Stimulated activated CD8-positive, alpha-beta memory T cell treated with anti-CD3 and anti-CD28 coated beads, Interleukin-12 subunit alpha, Interleukin-12 subunit beta, amount 100 ng/mL, for 1 hour (primary cell): Measurements from ENCODE around the gene TC2N.
"Not testable (repeated sequence)": the region's sequence is repeated elsewhere in the genome, so short reads cannot be mapped to it uniquely, and the experiment has no call there.

Experiments
- DNase-seq: peaks from one replicate; pipeline ENCODE4 v3.0.0-alpha.2; 2020; ENCODE audit warnings: low read depth

TC2N gene

DNA sequence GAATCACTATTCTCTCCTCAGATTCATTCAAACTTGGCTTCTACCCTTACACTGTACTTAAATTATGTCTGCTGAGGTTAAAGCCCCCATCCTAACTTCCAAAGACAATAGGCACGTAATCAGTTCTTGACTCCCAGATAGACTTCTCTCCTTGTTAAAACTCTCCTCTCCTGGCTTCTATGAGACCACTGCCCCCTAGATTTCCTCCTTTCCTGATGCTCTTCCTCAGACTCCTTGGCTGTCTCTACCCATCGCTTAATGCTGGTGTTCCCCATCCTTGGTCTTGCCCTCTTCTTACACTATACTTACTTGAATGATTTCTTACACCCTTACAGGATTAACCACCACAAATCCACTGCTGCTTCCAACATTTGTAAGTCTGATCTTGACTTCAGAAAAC lies 32.8 kb downstream of the TC2N start:
- no peak for DNase-seq

- DNase-seq = no peak
Measured at GRCh38 chr14:91831337-91831736, 36.0 kb downstream of the TC2N start.

DNA sequence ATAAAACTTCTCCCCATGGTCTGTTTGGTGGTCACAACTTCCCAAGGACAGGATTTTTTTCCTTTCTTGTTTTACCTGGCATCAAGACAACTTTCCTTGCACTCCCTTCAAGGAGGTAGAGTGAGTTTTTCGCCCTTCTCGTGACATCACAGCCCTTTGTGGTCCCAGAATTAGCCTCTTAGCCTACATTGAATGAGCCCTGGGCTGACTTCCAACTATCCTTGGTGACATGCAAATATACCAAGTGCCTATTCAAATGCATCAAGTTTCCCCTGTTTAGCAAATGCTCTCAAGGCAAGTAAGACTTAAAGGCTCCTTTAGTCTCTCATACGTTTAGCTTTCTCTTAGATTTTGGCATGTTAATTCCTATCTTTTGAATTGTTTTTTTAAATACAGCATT lies 36.6 kb downstream of the TC2N start:
- no peak for DNase-seq

DNA sequence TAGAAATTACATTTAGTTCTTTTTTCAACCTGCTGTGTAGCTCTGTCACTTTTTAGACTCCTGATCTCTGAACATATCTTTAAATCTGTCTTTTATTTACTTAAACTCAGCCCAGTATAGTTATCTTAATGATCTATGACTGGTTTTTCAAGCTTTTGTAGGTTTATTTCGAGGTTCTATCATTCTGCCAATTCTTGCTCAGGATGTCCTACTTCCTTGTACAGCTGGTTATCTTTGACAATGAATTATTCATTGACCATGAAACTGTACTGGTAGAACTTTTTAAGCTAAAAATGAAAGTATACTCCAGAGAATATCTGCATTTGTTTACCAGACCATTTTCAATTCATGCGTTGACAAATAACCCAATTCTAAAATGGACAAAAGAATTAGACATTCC lies 37.8 kb downstream of the TC2N start:
- no peak for DNase-seq

- no peak for DNase-seq
Measured at GRCh38 chr14:91827746-91828145, 39.6 kb downstream of the TC2N start.

- no peak for DNase-seq
Measured at GRCh38 chr14:91817566-91818325, 49.6 kb downstream of the TC2N start.

GRCh38 chr14:91814317-91814716 lies 53.0 kb downstream of the TC2N start:
- no peak for DNase-seq

DNA sequence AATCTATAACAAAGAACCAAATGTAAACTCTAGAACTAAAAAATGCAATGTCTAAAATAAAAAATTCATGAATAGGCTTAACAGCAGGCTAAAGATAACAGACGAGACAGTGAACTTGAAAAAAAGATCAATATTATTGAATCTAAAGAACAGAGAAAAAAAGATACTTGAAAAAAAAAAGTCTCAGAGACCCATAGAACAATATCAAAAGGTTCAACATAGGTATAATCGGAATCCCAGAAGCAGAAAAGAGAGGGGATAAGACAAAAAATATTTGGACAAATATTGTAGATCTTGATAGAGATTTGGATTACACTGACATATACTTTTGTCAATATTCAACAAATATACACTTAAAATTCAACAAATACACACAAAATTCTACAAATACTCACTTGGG lies 56.6 kb downstream of the TC2N start:
- DNase-seq = no peak

DNA sequence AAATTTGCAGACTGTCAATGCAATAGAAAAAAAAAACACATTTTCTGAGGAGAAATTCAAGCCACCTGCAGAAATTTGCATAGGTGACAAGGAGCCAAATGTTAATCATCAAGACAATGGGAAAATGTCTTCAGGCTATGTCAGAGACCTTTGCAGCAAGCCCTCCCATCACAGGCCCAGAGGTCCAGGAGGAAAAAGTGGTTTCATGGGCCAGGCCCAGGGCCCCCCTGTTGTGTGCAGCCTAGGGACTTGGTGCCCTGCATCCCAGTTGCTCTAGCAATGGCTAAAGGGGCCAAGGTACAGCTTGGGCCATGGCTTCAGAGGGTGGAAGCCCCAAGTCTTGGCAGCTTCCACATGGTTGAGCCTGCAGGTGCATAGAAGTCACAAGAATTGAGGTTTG lies 60.6 kb downstream of the TC2N start:
- DNase-seq = no peak

- not testable (repeated sequence) for DNase-seq
Measured at GRCh38 chr14:91806094-91806493, 61.2 kb downstream of the TC2N start.

- no peak for DNase-seq
Measured at GRCh38 chr14:91805659-91806058, 61.7 kb downstream of the TC2N start.

DNA sequence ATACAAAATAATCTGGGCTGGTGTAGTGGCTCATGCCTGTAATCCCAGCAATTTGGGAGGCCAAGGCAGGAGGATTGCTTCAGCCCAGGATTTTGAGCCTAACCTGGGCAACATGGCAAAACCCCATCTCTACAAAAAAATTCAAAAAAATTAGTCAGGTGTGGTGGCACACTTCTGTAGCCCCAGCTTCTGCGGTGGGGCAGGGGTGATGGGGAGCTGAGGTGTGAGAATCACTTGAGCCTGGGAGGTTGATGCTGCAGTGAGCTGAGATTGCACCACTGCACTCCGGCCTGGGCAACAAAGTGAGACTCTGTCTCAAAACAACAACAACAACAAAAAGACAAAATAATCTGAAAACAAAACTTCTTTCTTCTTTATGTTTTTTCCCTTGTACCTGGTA lies 66.0 kb downstream of the TC2N start:
- no peak for DNase-seq

DNA sequence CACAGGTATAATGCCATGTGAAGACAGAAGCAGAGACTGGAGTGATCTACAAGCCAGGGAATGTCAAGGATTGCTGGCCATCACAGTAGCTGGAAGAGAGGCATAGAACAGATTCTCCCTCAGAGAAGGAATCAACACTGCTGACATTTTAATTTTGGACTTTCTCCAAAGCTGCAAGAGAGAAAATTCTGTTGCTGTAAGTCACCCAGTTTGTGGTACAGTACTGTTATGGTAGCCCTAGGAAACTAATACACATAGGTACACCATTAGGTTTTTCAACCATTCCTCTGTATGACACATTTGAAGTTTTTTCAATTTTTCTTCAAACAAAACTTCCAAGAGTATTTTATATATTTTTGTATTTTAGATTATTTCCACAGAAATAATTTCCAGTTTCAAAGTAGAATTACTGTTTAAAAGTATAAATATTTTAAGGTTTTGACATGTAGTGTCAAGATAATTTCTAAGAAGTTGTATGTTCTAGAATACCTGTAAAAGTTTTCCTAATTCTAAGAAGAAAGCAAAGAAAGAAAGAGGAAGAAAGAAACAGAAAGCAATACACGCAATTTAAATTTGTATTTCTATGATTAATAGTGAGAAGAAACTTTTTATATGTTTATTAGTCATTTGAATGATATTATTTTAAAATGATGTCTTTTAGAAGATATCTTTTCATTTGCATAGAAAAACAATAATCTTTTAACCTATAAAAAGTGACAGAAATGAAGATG lies 70.6 kb downstream of the TC2N start:
- DNase-seq = no peak

DNA sequence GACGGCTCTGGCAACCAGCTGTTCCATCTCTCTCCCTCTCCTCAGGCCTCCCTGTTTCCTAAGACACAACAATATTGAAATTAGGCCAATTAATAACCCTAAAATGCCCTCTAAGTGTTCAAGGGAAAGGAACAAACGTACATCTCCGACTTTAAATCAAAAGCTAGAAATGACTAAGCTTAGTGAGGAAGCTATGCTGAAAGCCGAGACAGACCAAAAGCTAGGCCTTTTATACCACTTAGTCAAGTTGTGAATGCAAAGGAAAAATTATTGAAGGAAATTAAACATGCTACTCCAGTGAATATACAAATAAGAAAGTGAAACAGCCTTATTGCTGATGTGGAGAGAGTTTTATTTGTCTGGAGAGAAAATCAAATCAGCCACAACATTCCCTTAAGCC lies 73.6 kb downstream of the TC2N start:
- no peak for DNase-seq

- DNase-seq = no peak
Measured at GRCh38 chr14:91786188-91786587, 81.1 kb downstream of the TC2N start.

DNA sequence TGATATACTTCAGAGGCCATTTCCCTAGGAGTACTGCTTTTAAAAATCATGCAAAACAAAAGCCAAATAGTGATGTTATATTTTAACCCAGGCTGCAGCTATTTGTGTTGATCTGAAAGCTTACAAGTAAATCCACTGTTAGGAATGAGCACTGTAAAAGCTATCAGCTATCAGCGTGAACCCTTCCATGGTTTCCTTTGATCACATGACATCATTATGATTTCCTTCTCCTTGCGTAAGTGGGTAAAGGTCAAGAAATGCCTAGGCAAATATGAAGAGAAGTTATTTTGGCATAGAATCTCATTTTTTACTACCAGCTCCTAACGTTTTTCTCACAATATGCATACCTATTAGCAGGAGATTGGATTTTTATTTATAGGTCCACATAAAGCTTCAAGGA lies 86.9 kb downstream of the TC2N start:
- no peak for DNase-seq

DNA sequence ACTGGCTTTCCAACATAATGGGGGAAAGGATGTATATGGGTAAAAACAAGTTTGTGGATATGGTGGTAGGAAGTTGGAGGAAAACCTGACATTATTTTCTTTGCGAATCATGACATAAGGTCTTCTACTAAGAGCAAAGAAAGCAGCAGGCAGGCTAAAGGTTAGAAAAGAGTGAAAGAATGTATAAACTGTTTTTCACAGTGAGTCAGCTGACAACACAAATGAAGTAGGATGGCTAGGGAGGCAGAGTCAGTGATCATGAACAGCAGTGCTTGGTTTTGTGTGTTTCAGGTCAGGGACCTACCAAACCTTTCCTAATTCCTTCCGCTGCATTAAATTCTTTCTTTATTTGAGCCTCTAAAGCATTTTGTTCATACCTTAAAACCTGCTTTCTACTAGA lies 89.1 kb downstream of the TC2N start:
- no peak for DNase-seq

GRCh38 chr14:91774140-91775096 lies 92.9 kb downstream of the TC2N start:
- no peak for DNase-seq

DNA sequence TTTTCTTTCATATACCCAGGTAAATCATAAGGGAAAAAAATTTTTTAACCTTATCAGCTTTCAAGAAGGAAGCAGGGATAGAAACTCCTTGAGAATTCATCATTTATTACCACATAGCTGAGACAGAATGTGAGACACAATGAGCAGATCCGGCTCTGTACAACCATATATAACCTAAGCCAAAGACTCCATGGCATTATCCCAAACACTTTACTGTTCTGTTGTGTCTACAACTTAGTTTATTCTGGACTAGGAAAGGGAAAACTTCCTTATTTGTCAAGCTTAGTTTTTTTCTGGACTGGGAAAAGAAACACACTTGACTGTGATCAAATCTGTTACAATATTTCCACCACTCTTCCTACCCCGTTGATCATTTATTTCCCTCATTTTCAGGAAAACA lies 97.2 kb downstream of the TC2N start:
- DNase-seq = no peak

DNA sequence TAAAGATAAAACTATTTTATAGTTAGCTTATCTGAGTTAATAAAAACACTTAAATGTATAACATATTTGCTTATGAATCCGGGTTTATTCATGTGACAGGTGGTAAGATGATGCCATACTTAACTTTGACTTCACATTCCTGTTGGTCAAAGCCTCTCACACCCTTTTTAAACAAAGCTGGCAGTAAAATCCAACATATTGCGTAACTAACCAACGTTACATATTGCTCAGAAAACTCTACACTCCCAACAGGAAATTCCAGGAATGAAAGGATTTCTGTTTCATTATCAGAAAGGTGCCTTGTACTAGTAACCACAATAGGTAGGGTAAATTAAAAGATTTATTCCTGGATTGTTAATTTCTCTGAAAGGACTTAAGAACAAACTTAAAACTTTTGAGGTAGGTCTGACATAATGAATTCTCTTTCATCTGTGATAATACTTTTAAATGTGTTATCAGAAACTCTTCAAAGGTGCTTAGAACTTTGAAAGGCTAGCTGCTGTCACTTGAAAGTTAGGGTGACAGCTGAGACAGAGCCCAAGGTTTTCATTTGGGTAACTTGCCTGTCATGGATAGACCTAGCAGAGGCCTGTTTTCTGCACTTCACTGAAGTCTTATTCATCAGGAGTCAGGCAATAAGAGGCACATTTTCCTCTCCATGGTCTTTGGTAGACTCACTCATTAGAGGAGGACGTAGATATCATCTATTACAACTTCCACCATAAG lies 111.6 kb downstream of the TC2N start:
- DNase-seq = no peak

GRCh38 chr14:91754819-91755218 lies 112.5 kb downstream of the TC2N start:
- DNase-seq = no peak

DNA sequence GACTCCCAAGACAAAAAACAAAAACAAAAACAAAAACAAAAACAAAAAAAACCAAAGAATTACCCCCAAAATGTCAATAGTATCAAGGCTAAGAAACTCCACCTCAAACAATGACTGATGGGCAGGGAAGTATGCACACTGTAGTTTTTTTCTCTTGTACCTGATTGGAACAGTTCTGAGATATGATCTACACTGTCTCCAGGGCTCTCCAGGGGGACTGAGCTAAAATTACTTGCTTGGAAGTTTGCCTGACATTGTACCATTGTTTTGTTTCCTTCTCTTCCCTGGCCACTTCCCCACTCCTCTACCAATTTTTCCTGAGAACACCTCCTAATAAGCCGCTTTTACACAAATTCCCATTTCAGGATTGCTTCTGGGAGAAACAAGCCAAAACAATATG lies 113.2 kb downstream of the TC2N start:
- no peak for DNase-seq
